ENCODE data around the gene DPEP2. TPM values are rescaled to one million over a fixed set of nuclear protein-coding genes. Genes with fewer than 3 reads are reported as not detected.

DPEP2 gene
- total and polyA plus RNA-seq, 2 of the 13 experiments (the other 11 are each of a cell fraction or from before 2014, with no cell fraction given) = 0.18 TPM; not detected in 1

- TF ChIP-seq KIAA2018 (CRISPR knock-in tag; IDR thresholded peaks at IDR 0.05; ENCODE audit: borderline replicate concordance) = no peak
- TF ChIP-seq, protein P1, sequence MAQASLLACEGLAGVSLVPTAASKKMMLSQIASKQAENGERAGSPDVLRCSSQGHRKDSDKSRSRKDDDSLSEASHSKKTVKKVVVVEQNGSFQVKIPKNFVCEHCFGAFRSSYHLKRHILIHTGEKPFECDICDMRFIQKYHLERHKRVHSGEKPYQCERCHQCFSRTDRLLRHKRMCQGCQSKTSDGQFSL (CRISPR knock-in tag; IDR thresholded peaks at IDR 0.05) = no peak
- no peak for TF ChIP-seq ZNF468 (CRISPR knock-in tag; IDR thresholded peaks at IDR 0.05)
- no peak for TF ChIP-seq SRF (IDR thresholded peaks at IDR 0.05; ENCODE audit: low read depth, low read length)
- TF ChIP-seq, protein P2, sequence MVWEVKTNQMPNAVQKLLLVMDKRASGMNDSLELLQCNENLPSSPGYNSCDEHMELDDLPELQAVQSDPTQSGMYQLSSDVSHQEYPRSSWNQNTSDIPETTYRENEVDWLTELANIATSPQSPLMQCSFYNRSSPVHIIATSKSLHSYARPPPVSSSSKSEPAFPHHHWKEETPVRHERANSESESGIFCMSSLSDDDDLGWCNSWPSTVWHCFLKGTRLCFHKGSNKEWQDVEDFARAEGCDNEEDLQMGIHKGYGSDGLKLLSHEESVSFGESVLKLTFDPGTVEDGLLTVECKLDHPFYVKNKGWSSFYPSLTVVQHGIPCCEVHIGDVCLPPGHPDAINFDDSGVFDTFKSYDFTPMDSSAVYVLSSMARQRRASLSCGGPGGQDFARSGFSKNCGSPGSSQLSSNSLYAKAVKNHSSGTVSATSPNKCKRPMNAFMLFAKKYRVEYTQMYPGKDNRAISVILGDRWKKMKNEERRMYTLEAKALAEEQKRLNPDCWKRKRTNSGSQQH (CRISPR knock-in tag; IDR thresholded peaks at IDR 0.05; ENCODE audit: low read depth) = no peak
- TF ChIP-seq GATAD1 (CRISPR knock-in tag; IDR thresholded peaks at IDR 0.05) = no peak
- no peak for TF ChIP-seq ZNF777 (CRISPR knock-in tag; IDR thresholded peaks at IDR 0.05)
- TF ChIP-seq ZNF501 (CRISPR knock-in tag; IDR thresholded peaks at IDR 0.05) = peak; percentile 57; the same call in 1 of the 2 replicates
- TF ChIP-seq PHF21A (CRISPR knock-in tag; IDR thresholded peaks at IDR 0.05) = no peak
- no peak; the same call in 1 of the 2 replicates for TF ChIP-seq JUND (CRISPR knock-in tag; IDR thresholded peaks at IDR 0.05)
- TF ChIP-seq RFX5 (IDR thresholded peaks at IDR 0.05; ENCODE audit: low read depth, low read length) = peak; percentile 67
- TF ChIP-seq ZNF430 (CRISPR knock-in tag; IDR thresholded peaks at IDR 0.05) = no peak
- TF ChIP-seq YY1 (IDR thresholded peaks at IDR 0.05; ENCODE audit: insufficient read depth, insufficient replicate concordance, low read depth, low read length) = no peak
- no peak for TF ChIP-seq ZNF382 (CRISPR knock-in tag; IDR thresholded peaks at IDR 0.05; ENCODE audit: borderline replicate concordance)
- TF ChIP-seq TFDP2 (CRISPR knock-in tag; IDR thresholded peaks at IDR 0.05) = no peak
- TF ChIP-seq MIER3 (CRISPR knock-in tag; IDR thresholded peaks at IDR 0.05; ENCODE audit: borderline replicate concordance) = no peak
- TF ChIP-seq, protein P3, sequence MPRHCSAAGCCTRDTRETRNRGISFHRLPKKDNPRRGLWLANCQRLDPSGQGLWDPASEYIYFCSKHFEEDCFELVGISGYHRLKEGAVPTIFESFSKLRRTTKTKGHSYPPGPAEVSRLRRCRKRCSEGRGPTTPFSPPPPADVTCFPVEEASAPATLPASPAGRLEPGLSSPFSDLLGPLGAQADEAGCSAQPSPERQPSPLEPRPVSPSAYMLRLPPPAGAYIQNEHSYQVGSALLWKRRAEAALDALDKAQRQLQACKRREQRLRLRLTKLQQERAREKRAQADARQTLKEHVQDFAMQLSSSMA (CRISPR knock-in tag; IDR thresholded peaks at IDR 0.05) = 0 out of 2 replicates have a peak, but pooled peaks have one; percentile 15
- TF ChIP-seq CENPT (CRISPR knock-in tag; IDR thresholded peaks at IDR 0.05; ENCODE audit: low read depth) = no peak
Measured at GRCh38 chr16:67964477-67965131, 34.7 kb downstream of the DPEP2 start (continued).

All from HepG2 (cell line).